SK-N-SH (cell line): Measurements from ENCODE around the gene KCNK4. TPM values are rescaled to one million over a fixed set of nuclear protein-coding genes. Genes with fewer than 3 reads are reported as not detected.

Experiments
- CTCF ChIA-PET: fragments of 300-600, 350-600 bp; formaldehyde crosslinking; extraction: SDS; loops from one replicate; lab custom pipeline; 2021; lab: Yijun Ruan, JAX
- POLR2A ChIA-PET: fragments of 350-600 bp; sonication (Branson Sonifier 250); formaldehyde crosslinking; extraction: SDS; loops from one replicate; lab custom pipeline; 2020; ENCODE audit warnings: antibody characterized with exemption, inconsistent platforms; lab: Yijun Ruan, JAX
- DNase-seq: peaks from one replicate; pipeline ENCODE4 v3.0.0; 2012
- H2AFZ ChIP-seq: fragments of 200-600 bp; sonication (generic); 2 replicates; pipeline ENCODE4 v1.8.1; 2016; ENCODE audit warnings: antibody characterized with exemption, mild to moderate bottlenecking, low read depth
- H3F3A ChIP-seq: fragments of 200-600 bp; sonication (generic); replicated peaks from 2 replicates; pipeline ENCODE3; 2016; ENCODE audit warnings: antibody characterized with exemption, mild to moderate bottlenecking; ENCODE audit not compliant: insufficient read depth
- H3K27ac ChIP-seq, 2 experiments: fragments of 200-500 bp in 1 of 2; fragments of 200-600 bp in 1 of 2; sonication (Bioruptor generic) in 1 of 2; sonication (generic), shearing (Covaris generic) in 1 of 2; 2 replicates each; pipeline versions ENCODE4 v1.5.1 to v1.6.1; 2014 to 2016; ENCODE audit warnings: low read depth in 2 of 2, inconsistent platforms in 1 of 2, low read length in 1 of 2, mild to moderate bottlenecking in 1 of 2, mixed read lengths in 1 of 2
- H3K27me3 ChIP-seq: fragments of 200-600 bp; sonication (generic), shearing (Covaris generic); 2 replicates; pipeline ENCODE4 v1.6.1; 2016; ENCODE audit warnings: mixed run types; ENCODE audit not compliant: insufficient read depth
- H3K36me3 ChIP-seq, 2 experiments: fragments of 200-500 bp in 1 of 2; fragments of 200-600 bp in 1 of 2; sonication (Bioruptor generic) in 1 of 2; sonication (generic) in 1 of 2; replicated peaks in 1 of 2; 2 replicates each; pipeline versions ENCODE3 to v1.5.1; 2014 to 2016; ENCODE audit warnings: low read length in 1 of 2, mild to moderate bottlenecking in 1 of 2; ENCODE audit not compliant: insufficient read depth in 2 of 2, control insufficient read depth in 1 of 2
- H3K4me1 ChIP-seq, 2 experiments: fragments of 200-500 bp in 1 of 2; fragments of 200-600 bp in 1 of 2; sonication (Bioruptor generic) in 1 of 2; sonication (generic), shearing (Covaris generic) in 1 of 2; 2 replicates each; pipeline versions ENCODE4 v1.5.1 to v1.6.1; 2014 to 2016; ENCODE audit warnings: low read depth in 1 of 2, low read length in 1 of 2, mixed run types in 1 of 2; ENCODE audit not compliant: insufficient read depth in 2 of 2, control insufficient read depth in 1 of 2
- H3K4me2 ChIP-seq: fragments of 200-600 bp; sonication (generic), shearing (Covaris generic); 2 replicates; pipeline ENCODE4 v1.6.1; 2017; ENCODE audit warnings: mixed run types
- H3K4me3 ChIP-seq, 2 experiments: fragments of 200-500 bp in 1 of 2; fragments of 200-600 bp in 1 of 2; sonication (Bioruptor generic) in 1 of 2; sonication (generic), shearing (Covaris generic) in 1 of 2; 2 replicates each; pipeline versions ENCODE4 v1.5.1 to v1.8.1; 2014 to 2016; ENCODE audit warnings: low read depth in 2 of 2, inconsistent platforms in 1 of 2, low read length in 1 of 2, mild to moderate bottlenecking in 1 of 2, mixed read lengths in 1 of 2, moderate library complexity in 1 of 2
- H3K79me2 ChIP-seq: fragments of 200-600 bp; sonication (generic); 2 replicates; pipeline ENCODE4 v1.8.1; 2017; ENCODE audit warnings: mild to moderate bottlenecking; ENCODE audit not compliant: insufficient read depth
- H3K9ac ChIP-seq: fragments of 200-600 bp; sonication (generic); 2 replicates; pipeline ENCODE4 v1.6.1; 2017; ENCODE audit warnings: mixed run types
- H3K9me2 ChIP-seq: fragments of 200-600 bp; sonication (generic); 2 replicates; pipeline ENCODE4 v1.6.1; 2017; ENCODE audit warnings: mixed run types
- H3K9me3 ChIP-seq: fragments of 200-600 bp; sonication (generic); 2 replicates; pipeline ENCODE4 v1.6.1; 2017; ENCODE audit warnings: mixed run types, mild to moderate bottlenecking, moderate library complexity
- H4K20me1 ChIP-seq: fragments of 200-600 bp; sonication (generic); 2 replicates; pipeline ENCODE4 v1.6.1; 2017; ENCODE audit warnings: mild to moderate bottlenecking, mixed run types; ENCODE audit not compliant: insufficient read depth
- CTCF ChIP-seq: fragments of 200-600 bp; sonication (generic); IDR thresholded peaks from 2 replicates; pipeline ENCODE4 v1.6.1; 2017; ENCODE audit warnings: antibody characterized with exemption, mild to moderate bottlenecking, moderate library complexity
- FOXJ3 ChIP-seq: sonication (generic); formaldehyde crosslinking; IDR thresholded peaks from 2 replicates; pipeline ENCODE4 v1.5.1; 2020; ENCODE audit warnings: mild to moderate bottlenecking, missing genetic modification reagents
- GATA2 ChIP-seq: sonication (generic); formaldehyde crosslinking; IDR thresholded peaks from 2 replicates; pipeline ENCODE4 v1.5.0; 2020; ENCODE audit warnings: mild to moderate bottlenecking, missing genetic modification reagents
- PBX3 ChIP-seq: IDR thresholded peaks from 2 replicates; pipeline ENCODE4; 2012
- WGBS: methylation state at CpG from one replicate; pipeline ENCODE4 v1.1.6; 2017; ENCODE audit warnings: low lambda C conversion rate; 5-methylcytosine and 5-hydroxymethylcytosine counted together
- polyA plus RNA-seq, 3 experiments: library from polyadenylated mRNA; depleted of rRNA; stranded (reverse); fragments of >200 nt; gene quantifications; 2 replicates each; pipeline ENCODE4 v1.2.3, GENCODE V29; 2012

KCNK4 gene
- polyA plus RNA-seq, 1 of the 3 experiments (the other 2 are of a cell fraction): 0.16 TPM

- no peak overlapping the region for H2AFZ ChIP-seq
- H3K27ac ChIP-seq: peak overlapping the region; percentile 29 to 94; a peak in 3 of 4 replicates
- H3K9ac ChIP-seq: no peak overlapping the region
- no peaks in the 10 kb centered on the region for H3K9me2 ChIP-seq
- peaks cover 27 to 39% of the 10 kb centered on the region in 2 experiments for H3K36me3 ChIP-seq
- WGBS: 75% methylated on average over 28 of the region's 29 CpGs
- TF ChIP-seq PBX3 (no peak; the same call in 1 of the 2 replicates), CTCF (peak; percentile 25; the same call in 1 of the 2 replicates)
- TF ChIP-seq, all 33 proteins: peak for 1
- ChIA-PET POLR2A (interaction anchor here (1.2 to 2.8 kb wide), 5 partner anchors 8 to 26 kb away, joined by 3 to 41 read pairs (median 11); partner anchors contain the start of genes FKBP2, PLCB3 and PPP1R14B), CTCF (interaction anchor here (1.1 to 5.7 kb wide), 10 partner anchors 9 to 427 kb away, joined by 3 to 119 read pairs (median 10); partner anchors contain the start of genes PLCB3 and PPP1R14B)
- no peaks in the 10 kb centered on the region; the same call in none of the 2 replicates for H3K79me2 ChIP-seq
- peaks cover 5% of the 10 kb centered on the region for H3F3A ChIP-seq
- peak overlapping the region; percentile 20; the same call in 1 of the 2 replicates for H3K4me2 ChIP-seq
- no peaks in the 10 kb centered on the region for H4K20me1 ChIP-seq
- H3K9me3 ChIP-seq: no peaks in the 10 kb centered on the region
- peaks cover 3 to 47% of the 10 kb centered on the region in 2 experiments; a peak in 3 of 4 replicates for H3K4me1 ChIP-seq
- no peak overlapping the region for H3K4me3 ChIP-seq
- no peaks in the 10 kb centered on the region for H3K27me3 ChIP-seq
- peak; percentile 70 for DNase-seq
These were observed 27.8 kb upstream of the KCNK4 start for GRCh38 chr11:64263021-64263946.

GRCh38 chr11:64263947-64264317 lies 27.2 kb upstream of the KCNK4 start:
- no peaks in the 10 kb centered on the region; the same call in none of the 2 replicates for H3K79me2 ChIP-seq
- no peaks in the 10 kb centered on the region for H3K9me3 ChIP-seq
- no peak overlapping the region for H3K4me3 ChIP-seq
- no peak overlapping the region for H2AFZ ChIP-seq
- H3K9ac ChIP-seq: no peak overlapping the region
- no peak for DNase-seq
- H3K4me2 ChIP-seq: no peak overlapping the region
- H3K27me3 ChIP-seq: no peaks in the 10 kb centered on the region
- H3K27ac ChIP-seq: peak overlapping the region in 1 of 2 experiments; percentile 94; a peak in 2 of 4 replicates
- peaks cover 27 to 32% of the 10 kb centered on the region in 2 experiments for H3K36me3 ChIP-seq
- H3K9me2 ChIP-seq: no peaks in the 10 kb centered on the region
- peaks cover 11% of the 10 kb centered on the region for H3F3A ChIP-seq
- POLR2A ChIA-PET: interaction anchor here (1.0 to 2.8 kb wide), 9 partner anchors 8 to 54 kb away, joined by 3 to 41 read pairs (median 5); partner anchors contain the start of genes FKBP2, NUDT22, PLCB3 and PPP1R14B
- H3K4me1 ChIP-seq: peaks cover 10 to 54% of the 10 kb centered on the region in 2 experiments; a peak in 3 of 4 replicates
- CTCF ChIA-PET: interaction anchor here (0.9 to 5.7 kb wide), 13 partner anchors 10 to 495 kb away, joined by 3 to 119 read pairs (median 5); partner anchors contain the start of genes NUDT22, PLCB3, PPP1R14B and TRPT1
- WGBS: 93% methylated on average over 4 of the region's 8 CpGs
- TF ChIP-seq FOXJ3 (CRISPR knock-in tag): 0 out of 2 replicates have a peak, but pooled peaks have one; percentile 26
- no peak for TF ChIP-seq GATA2 (CRISPR knock-in tag)
- no peaks in the 10 kb centered on the region for H4K20me1 ChIP-seq
